K562 (cell line): ENCODE results near the gene ALKBH4. TPM values are rescaled to one million over a fixed set of nuclear protein-coding genes. Genes with fewer than 3 reads are reported as not detected.

Experiments used
- POLR2G ChIP-seq: fragments of 200-400 bp; formaldehyde crosslinking; IDR thresholded peaks from 2 replicates; pipeline ENCODE4 v1.6.1; 2017; ENCODE audit warnings: low read depth, mild to moderate bottlenecking, antibody characterized with exemption, low read length, moderate library complexity
- polyA plus RNA-seq, 8 experiments: library from polyadenylated mRNA; depleted of rRNA in 4 of 8; stranded (reverse) in 5 of 8; unstranded in 3 of 8; fragments of >200 nt; fragmentation: Nextera tagmentation in 2 of 8; fragmentation: Illumina TruSeq in 1 of 8; extraction: Ambion mirVana in 2 of 8; extraction: Trizol in 1 of 8; gene quantifications; 2 replicates each; pipeline versions ENCODE4 v1.2.1 to v1.2.3, GENCODE V29; 2011 to 2014; ENCODE audit warnings: inconsistent platforms in 1 of 8, missing spikeins in 1 of 8
- total RNA-seq, 7 experiments: library from RNA; depleted of rRNA in 6 of 7; stranded (reverse); fragments of >200 nt in 6 of 7; fragmentation: Illumina TruSeq in 2 of 7; extraction: Trizol in 2 of 7; gene quantifications; 2 replicates each; pipeline versions ENCODE4 v1.2.1 to v1.2.3, GENCODE V29; 2011 to 2021; ENCODE audit warnings: low replicate concordance in 1 of 7
- TF ChIP-seq, protein P1 (sequence below), 2 experiments: fragments of 450-650 bp in 1 of 2; sonication (generic) in 1 of 2; formaldehyde crosslinking in 1 of 2; IDR thresholded peaks; 2 replicates each; pipeline versions ENCODE4 v1.7.1 to v1.9.0; 2016 to 2022; ENCODE audit warnings: inconsistent platforms in 1 of 2, mild to moderate bottlenecking in 1 of 2, missing genetic modification reagents in 1 of 2

Gene ALKBH4
- total and polyA plus RNA-seq, 9 of the 15 experiments (the other 6 are each of a cell fraction or from before 2014, with no cell fraction given): 4.6 to 21.4 (median 11.8) TPM

GRCh38 chr7:102425639-102426267, 38.9 kb downstream of the ALKBH4 start (continued):
- TF ChIP-seq, protein P1, sequence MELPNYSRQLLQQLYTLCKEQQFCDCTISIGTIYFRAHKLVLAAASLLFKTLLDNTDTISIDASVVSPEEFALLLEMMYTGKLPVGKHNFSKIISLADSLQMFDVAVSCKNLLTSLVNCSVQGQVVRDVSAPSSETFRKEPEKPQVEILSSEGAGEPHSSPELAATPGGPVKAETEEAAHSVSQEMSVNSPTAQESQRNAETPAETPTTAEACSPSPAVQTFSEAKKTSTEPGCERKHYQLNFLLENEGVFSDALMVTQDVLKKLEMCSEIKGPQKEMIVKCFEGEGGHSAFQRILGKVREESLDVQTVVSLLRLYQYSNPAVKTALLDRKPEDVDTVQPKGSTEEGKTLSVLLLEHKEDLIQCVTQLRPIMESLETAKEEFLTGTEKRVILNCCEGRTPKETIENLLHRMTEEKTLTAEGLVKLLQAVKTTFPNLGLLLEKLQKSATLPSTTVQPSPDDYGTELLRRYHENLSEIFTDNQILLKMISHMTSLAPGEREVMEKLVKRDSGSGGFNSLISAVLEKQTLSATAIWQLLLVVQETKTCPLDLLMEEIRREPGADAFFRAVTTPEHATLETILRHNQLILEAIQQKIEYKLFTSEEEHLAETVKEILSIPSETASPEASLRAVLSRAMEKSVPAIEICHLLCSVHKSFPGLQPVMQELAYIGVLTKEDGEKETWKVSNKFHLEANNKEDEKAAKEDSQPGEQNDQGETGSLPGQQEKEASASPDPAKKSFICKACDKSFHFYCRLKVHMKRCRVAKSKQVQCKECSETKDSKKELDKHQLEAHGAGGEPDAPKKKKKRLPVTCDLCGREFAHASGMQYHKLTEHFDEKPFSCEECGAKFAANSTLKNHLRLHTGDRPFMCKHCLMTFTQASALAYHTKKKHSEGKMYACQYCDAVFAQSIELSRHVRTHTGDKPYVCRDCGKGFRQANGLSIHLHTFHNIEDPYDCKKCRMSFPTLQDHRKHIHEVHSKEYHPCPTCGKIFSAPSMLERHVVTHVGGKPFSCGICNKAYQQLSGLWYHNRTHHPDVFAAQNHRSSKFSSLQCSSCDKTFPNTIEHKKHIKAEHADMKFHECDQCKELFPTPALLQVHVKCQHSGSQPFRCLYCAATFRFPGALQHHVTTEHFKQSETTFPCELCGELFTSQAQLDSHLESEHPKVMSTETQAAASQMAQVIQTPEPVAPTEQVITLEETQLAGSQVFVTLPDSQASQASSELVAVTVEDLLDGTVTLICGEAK (IDR thresholded peaks at IDR 0.05): no peak
- TF ChIP-seq, protein P1 (CRISPR knock-in tag; IDR thresholded peaks at IDR 0.05): no peak
- TF ChIP-seq POLR2G: peak; percentile 39; the same call in 1 of the 2 replicates
